GM12865 (cell line): ENCODE results near the gene GAK.

Source experiments
- DNase-seq: peaks from one replicate; pipeline ENCODE4 v3.0.0; 2010; ENCODE audit warnings: low read depth
- H3K4me3 ChIP-seq: 2 replicates; pipeline ENCODE4 v1.5.1; 2011; ENCODE audit warnings: mild to moderate bottlenecking, low read depth, low read length, control low read depth
- CTCF ChIP-seq: IDR thresholded peaks from 2 replicates; pipeline ENCODE4 v1.5.1; 2011; ENCODE audit warnings: low read length, control low read depth, low read depth, inconsistent platforms; ENCODE audit not compliant: insufficient read depth; ENCODE audit errors: missing control alignments

Gene GAK

DNA sequence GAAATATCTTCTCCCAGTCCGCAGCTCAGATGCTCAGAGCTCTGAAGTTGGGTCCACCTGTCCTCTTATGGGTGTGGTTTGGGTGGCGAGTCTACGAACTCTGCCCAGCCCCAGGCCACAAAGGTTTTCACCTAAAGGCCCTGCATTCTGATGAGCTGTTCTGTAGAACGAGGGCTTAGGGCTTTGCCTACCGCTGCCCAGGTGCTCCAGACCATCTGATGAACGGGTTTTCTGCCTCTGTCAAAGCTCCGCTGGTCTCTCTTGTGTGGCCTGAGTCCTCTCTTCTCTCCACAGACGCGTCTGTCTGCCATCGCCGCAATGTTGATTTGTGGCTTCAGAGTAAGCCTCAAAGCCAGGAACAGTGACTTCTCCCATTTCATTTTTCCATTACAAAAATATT, 77.8 kb downstream of the GAK start:
- no peak for DNase-seq
- no peak overlapping the region for H3K4me3 ChIP-seq
- TF ChIP-seq CTCF = no peak

GRCh38 chr4:853416-853781, 78.7 kb downstream of the GAK start:
- TF ChIP-seq CTCF = no peak
- no peak overlapping the region for H3K4me3 ChIP-seq
- no peak for DNase-seq

GRCh38 chr4:851701-852430, 80.2 kb downstream of the GAK start:
- H3K4me3 ChIP-seq = no peak overlapping the region
- no peak for TF ChIP-seq CTCF
- no peak for DNase-seq

DNA sequence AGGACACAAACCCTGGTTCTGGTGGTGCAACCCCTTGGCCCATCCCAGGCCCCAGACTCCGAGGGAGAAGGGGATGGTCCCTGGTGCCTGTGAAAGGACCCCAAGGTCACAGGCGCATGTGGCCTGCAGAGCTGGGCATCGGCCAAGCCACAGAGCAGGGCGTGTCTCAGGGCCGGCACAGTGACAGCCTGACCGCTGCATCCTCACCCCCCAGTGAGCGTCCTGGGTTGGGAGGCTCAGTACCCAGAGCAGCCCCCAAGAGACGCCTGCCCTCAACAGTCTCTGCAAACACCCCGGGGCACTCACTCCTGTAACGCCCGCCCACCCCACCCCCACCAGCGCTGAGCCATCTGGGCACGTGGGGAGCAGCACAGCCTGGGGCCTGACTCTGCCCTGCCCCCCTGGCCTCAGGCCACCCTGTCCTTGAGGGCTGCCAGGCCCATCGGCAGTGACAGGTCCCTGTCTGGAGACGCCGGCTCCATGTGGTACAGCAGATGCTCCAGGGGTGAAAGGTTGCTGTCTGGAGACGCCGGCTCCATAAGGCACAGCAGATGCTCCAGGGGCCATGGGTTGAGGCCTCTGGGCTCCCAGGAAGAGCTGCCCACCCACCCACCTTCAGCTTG, 81.7 kb downstream of the GAK start:
- no peak overlapping the region for H3K4me3 ChIP-seq
- DNase-seq = no peak
- no peak for TF ChIP-seq CTCF

DNA sequence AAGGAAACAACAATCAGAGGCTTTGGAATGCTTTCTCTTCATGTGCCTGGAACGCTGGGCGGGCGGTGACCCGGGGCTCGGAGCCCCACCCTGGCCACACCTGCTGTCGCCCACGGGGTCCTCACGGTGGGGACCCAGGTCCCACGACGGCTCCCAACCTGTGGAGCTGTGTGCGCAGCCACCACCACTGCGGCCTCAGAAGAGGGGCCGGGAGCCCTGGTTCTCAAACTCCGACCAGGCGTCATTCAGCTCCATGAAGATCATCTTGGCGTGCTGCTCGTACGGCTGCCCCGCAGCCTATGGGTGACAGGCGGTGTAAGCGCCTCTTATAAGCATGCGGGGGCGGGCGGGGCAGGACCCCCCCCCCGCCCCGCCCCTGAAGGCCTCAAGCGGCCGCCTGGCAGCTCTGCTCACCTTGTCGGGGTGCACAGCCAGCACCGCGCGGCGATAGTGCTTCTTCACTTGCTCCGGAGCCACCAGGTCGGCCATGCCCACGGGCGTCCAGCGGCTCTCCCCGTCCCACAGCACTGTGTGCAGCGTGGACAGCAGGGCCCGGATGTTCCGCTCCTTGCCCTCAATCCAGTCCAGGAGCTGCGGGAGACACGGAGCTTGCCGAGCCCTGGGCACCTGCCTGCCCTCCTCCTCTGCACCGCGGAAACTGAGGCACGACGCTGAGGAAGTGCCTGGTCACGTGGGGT, 82.5 kb downstream of the GAK start:
- TF ChIP-seq CTCF = no peak
- H3K4me3 ChIP-seq = no peak overlapping the region
- DNase-seq = no peak

GRCh38 chr4:848803-849477, 83.2 kb downstream of the GAK start:
- no peak overlapping the region for H3K4me3 ChIP-seq
- no peak for TF ChIP-seq CTCF

More at GRCh38 chr4:848803-849477, 83.2 kb downstream of the GAK start:
- no peak for DNase-seq
